Activated CD4-positive, alpha-beta T cell treated with anti-CD3 and anti-CD28 coated beads for 48 hours (primary cell): ENCODE data around the gene LAMB2.

Source experiments
- DNase-seq: peaks from one replicate; pipeline ENCODE4 v3.0.0-alpha.2; 2020

Gene LAMB2

DNA sequence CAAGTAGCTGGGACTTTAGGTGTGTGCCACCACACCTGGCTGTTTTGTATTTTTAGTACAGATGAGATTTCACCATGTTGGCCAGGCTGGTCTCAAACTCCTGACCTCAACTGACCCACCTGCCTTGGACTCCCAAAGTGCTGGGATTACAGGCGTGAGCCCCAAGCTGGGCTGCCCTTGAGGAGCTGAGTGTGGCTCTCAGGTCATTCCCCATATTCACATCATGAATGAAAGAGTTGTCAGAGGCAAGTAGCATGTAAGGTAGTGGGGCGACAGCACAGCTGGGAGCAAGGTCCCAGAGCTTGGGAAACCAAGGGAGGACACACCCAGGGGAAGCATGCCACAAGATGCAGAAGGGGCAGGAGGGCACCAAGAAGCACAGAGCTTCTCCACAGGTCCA, 28.3 kb upstream of the LAMB2 start:
- no peak for DNase-seq

DNA sequence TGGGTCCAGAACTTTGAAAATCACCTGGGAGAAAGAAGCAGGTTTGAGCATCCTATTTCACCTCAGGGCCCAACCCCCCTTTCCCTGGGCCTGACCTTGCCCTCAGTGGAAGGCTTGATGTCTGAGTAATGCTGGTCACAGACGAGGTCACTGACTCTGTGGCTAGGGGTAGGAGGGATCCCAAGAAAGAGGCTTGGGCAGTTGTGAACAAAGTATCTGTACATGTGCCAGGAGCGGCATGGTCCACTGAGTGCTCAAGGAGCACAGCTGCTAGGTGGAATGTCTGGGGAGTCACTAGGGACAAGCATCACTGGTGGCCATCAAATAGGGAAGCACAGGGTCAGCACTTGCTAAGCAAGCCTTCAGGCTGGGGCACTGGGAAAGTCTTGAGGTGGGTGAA, 25.9 kb upstream of the LAMB2 start:
- DNase-seq = no peak

DNA sequence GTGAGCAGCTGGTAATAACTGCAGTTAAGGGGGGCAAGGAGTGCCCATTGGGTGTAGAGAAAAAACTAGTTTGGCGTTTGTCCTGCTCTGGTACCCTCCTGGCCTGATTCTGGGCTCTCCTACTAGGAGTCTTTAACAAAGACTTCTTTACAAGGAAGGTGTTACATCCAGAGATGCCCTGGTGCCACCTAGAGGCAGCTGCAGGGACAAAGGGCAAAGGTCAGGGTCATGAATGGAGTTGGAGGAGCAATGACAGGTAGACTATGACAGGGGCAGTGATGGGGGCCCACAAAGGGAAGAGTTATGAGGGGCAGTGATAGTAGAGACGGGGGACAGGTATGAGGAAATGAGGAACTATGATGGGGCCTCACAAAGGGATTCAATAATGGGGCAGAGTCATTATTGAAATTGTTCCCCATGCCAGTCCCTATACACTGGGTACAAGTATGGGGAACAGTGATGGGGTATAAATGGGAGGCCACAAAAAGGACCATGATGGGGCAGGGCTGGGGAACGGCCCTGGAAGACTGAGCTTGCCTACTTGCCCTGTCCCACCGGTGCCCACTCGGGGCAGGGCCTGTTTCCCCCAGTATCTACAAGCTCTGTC, 25.4 kb upstream of the LAMB2 start:
- DNase-seq = peak; percentile 70

GRCh38 chr3:49157289-49157688, 24.4 kb upstream of the LAMB2 start:
- no peak for DNase-seq

DNA sequence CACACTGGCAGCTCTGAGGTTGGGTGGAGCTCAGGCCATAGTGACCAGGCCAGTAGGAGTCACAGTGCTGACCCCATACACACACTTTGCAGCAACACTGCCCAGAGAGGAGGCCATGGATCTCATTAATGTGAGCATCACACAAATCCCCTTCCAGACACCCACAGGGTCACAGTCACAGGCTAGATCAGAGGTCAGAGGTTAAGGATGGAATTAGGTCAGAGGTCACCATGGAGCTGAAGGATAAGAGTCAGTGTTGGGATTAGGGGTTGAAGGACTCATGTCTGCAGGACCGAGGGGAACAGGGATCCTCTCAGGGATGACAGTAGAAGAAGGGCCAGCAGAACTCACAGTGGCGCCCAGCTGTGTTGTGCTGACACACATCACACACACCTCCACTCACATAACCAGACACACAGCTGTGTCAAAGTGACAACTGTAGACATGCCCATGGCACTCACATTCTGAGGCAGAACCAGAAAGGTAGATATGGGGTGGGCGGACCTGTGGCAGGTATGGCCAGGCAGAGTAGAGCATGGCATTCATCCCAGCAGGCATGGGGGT, 20.6 kb upstream of the LAMB2 start:
- no peak for DNase-seq

DNA sequence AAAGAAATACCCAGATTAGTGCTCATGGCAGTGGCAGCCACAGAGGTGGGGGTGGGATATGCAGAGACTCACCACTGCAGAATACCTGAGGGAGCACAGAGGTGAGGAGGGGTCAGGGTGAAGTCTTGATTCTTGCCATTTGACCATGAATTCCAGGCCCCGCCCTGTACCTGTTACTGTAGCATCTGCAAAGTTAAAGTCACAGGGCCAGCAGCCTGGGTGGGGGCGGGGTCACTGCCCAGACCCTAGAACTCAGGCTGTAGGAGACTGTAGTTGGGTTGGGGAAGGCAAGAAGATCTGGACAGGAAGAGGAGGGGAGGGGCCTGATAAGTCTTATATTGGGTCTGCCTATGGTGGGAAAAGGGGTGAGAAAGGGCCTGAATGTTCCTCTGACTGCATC, 18.8 kb upstream of the LAMB2 start:
- DNase-seq = no peak

DNA sequence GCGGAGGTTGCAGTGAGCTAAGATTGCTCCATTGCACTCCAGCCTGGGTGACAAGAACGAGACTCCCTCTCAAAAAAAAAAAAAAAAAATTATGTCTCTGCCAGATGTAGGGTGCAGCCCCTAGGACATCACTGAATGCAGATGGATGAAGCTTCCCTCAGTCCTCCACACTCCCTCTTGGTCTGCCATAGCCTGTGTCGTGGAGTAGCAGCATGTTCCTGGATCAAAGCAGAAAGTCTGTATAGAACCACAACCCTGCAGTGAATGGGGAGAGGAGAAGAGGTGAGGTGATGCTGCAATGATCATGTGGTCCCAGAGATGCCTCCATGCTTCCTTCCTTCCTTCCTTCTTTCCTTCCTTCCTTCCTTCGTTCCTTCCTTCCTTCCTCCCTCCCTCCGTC, 15.3 kb upstream of the LAMB2 start:
- DNase-seq = no peak

- no peak for DNase-seq
Measured at GRCh38 chr3:49140080-49140479, 7.2 kb upstream of the LAMB2 start.

DNA sequence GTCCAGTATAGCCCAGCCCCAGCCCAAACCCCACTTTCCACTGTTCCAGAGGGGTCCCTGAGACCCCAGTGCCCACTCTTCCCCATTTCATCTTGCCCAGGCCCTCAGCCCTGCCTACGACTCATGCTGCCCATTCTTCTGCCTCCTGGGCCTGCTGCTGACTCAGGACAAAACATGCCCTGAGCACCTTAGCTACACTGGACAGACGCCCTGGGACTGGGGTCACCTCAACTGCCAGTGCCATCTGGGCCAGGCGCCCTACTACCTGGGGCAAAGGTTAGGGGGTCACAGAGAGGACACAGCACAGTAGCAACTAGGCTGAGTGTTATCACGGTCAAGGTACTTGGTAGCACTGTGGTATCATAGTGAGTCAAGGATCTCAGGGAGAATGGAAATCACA, 2.6 kb upstream of the LAMB2 start:
- DNase-seq = no peak

- DNase-seq = no peak
Measured at GRCh38 chr3:49134471-49135265, 1.8 kb upstream of the LAMB2 start.

DNA sequence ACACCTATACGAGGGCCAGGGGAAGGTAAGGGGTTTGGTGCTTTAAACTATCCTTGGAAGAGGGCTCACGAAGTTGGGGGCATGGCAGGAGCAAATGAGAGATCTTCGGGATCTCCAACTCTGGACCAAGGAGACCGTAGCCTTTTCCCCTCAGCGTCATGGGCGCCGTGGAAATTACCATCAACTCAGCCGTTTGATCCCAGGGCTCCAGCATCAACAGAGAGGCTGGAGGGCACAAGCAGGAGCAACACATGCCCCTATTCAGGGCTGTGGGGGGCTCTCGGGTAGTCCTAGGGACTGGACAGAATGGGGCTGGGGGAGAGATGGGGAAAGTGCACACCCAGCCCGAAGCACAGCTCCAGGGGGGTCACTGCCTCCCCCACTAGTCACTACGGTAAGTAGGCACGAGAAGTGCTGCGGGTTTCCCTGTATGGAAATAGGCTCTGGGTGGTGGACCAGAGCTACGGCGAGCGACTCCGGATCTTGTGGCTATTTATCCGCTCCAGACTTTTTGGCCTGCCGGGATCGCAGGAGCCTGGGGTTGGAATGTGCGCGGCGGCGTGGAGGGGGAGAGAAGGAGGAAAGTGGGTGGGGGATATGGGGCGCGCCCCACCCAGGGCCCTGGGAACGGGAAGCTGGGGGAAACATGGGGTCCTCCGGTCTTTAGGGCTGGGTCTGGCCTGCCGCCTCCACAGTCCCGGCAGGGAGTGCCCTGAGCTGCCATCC, 539 bp upstream of the LAMB2 start:
- DNase-seq = no peak

GRCh38 chr3:49132073-49132436, 795 bp downstream of the LAMB2 start:
- no peak for DNase-seq

- DNase-seq = no peak
Measured at GRCh38 chr3:49131576-49131975, 1.3 kb downstream of the LAMB2 start.

DNA sequence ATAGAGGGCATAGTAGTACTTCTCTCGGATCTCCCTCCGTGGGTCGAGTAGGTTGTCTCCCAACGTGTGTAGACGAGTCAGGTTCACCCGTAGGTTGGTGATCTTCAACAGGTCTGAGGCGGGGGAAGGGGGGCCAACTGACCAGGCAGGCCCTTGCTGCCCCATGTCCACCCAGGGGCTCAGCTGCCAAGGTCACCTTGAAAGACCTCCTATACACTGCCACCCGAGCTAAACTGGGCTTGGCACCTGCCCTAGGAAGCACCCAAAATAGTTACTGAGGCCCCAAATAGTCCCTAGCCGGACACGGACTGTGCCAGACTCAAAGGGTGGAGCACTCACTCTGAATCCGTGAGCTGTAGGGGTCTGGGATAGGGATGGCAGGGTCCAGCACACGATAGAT, 1.8 kb downstream of the LAMB2 start:
- no peak for DNase-seq

GRCh38 chr3:49124991-49125670, 7.7 kb downstream of the LAMB2 start:
- DNase-seq = no peak

DNA sequence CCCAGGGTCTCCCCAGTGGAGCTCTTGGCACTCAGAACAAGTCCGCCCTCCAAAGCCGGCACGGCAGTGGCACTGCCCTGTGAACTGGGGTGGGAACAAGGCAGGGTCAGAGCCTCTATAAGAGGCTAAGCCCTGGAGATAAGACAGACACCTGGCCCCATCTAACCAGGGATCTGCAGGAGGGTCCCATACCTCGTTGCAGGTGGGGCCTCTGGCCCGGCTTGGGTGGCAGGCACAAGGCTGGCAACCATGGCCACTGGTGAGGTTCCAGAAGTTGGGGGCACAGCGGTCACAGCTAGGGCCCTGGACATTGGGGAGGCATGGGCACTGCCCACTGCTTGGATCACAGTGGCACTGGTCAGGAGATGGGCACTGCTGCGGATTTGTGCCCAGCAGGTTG, 8.6 kb downstream of the LAMB2 start:
- DNase-seq = no peak

- DNase-seq = no peak
Measured at GRCh38 chr3:49123687-49124086, 9.2 kb downstream of the LAMB2 start.

GRCh38 chr3:49122886-49123545, 9.8 kb downstream of the LAMB2 start:
- DNase-seq = no peak

DNA sequence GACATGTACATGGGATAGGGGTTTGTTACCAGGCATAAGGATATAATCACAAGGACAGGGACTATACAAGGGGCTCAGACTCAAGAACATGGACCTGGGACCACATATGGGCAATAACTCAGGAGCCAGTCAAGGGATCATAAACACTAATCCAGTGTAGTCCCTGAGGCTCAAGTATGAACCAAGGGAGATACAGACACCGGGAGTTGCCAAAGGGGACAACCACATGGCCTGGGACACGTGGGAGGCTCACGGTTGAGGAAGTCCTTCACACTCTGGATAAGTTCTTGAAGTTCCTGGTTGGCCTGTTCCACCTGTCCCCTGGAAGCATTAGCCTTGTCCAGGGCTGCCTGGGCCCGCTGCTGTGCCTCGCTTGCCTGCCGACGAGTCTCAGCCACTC, 10.4 kb downstream of the LAMB2 start:
- DNase-seq = no peak

DNA sequence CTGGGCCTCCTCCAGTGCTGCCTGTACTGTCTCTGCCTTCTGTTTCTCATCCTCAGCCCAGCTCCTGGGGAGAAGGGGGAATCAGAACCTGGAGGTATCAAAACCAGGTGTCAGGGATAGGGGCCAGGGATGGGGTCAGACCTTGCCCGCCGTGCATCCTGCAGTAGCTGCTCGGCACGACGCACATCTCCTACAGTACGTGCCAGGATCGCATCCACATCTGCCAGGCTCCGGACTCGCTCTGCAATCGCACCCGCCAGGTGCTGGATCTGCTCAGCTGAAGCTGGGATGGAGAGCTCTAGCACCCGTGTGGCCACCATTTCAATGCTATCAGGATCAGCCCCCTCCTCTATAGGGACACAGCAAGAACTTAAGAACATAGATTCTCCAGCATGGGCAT, 10.8 kb downstream of the LAMB2 start:
- no peak for DNase-seq

GRCh38 chr3:49121132-49121736, 11.6 kb downstream of the LAMB2 start:
- DNase-seq = no peak

- peak; percentile 95 for DNase-seq
Measured at GRCh38 chr3:49120438-49121131, 12.3 kb downstream of the LAMB2 start, which contains the start of gene USP19. TSS of gene USP19 (minus strand) at chr3:49120823. CDS start at chr3:49119145, 1,678 bp downstream.
